ENCODE results near the gene AWAT1.

DNA sequence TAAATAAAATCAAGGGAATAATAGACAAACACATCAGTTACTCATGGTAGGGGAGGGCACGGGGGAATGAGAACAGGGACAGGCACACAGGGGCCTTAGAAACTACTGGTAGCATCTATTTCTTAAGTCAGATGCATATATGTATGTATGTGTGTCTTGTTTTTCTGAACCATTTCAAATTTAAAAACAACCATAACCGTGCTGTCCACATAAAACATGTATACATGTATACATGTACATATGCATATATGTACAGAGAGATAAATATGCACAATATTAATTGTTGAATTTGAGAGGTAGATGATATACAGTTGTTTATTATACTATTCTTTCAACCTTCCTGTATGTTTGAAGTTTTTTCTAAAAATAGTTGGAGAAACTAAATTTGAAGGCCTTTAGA, 7.8 kb upstream of the AWAT1 start:
- TF ChIP-seq EZH2 (IDR thresholded peaks at IDR 0.05; ENCODE audit: borderline replicate concordance), result no peak
- TF ChIP-seq, protein P1, sequence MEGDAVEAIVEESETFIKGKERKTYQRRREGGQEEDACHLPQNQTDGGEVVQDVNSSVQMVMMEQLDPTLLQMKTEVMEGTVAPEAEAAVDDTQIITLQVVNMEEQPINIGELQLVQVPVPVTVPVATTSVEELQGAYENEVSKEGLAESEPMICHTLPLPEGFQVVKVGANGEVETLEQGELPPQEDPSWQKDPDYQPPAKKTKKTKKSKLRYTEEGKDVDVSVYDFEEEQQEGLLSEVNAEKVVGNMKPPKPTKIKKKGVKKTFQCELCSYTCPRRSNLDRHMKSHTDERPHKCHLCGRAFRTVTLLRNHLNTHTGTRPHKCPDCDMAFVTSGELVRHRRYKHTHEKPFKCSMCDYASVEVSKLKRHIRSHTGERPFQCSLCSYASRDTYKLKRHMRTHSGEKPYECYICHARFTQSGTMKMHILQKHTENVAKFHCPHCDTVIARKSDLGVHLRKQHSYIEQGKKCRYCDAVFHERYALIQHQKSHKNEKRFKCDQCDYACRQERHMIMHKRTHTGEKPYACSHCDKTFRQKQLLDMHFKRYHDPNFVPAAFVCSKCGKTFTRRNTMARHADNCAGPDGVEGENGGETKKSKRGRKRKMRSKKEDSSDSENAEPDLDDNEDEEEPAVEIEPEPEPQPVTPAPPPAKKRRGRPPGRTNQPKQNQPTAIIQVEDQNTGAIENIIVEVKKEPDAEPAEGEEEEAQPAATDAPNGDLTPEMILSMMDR (IDR thresholded peaks at IDR 0.05; ENCODE audit: poor library complexity), result no peak
- TF ChIP-seq EZH2phosphoT487 (IDR thresholded peaks at IDR 0.05; ENCODE audit: low read depth, severe bottlenecking, unreplicated experiment), result no peak
